WTC11 (cell line): ENCODE results near the gene ANAPC16. TPM values are rescaled to one million over a fixed set of nuclear protein-coding genes. Genes with fewer than 3 reads are reported as not detected.
A peak's percentile ranks its signal among the peaks of the same experiment; 100 is the strongest.

Experiments used
- ATAC-seq: fragments of 200-7000 bp; cut with Tn5 transposase; 2 replicates; pipeline ENCODE4 v1.10.0; 2021; ENCODE audit warnings: mild to moderate bottlenecking, moderate library complexity
- CTCF ChIA-PET: fragments of 300-600 bp; sonication (Branson Sonifier 250); formaldehyde crosslinking; loops from one replicate; lab custom pipeline; 2021; ENCODE audit warnings: antibody characterized with exemption; lab: Charles Lee
- POLR2A ChIA-PET: fragments of 350-600 bp; sonication (Branson Sonifier 250); formaldehyde crosslinking; loops from one replicate; lab custom pipeline; 2021; ENCODE audit warnings: antibody characterized with exemption; lab: Charles Lee
- DNase-seq: peaks from one replicate; pipeline ENCODE4 v3.0.0; 2021; ENCODE audit warnings: low spot score
- H3K27ac Mint-ChIP-seq: 2 replicates; pipeline ENCODE4 v1.8.0; 2021; ENCODE audit warnings: mixed read lengths
- H3K27me3 Mint-ChIP-seq: 2 replicates; pipeline ENCODE4 v1.8.0; 2021; ENCODE audit warnings: low read depth, mild to moderate bottlenecking, moderate library complexity, mixed read lengths
- H3K36me3 Mint-ChIP-seq: 2 replicates; pipeline ENCODE4 v1.8.0; 2021; ENCODE audit warnings: mixed read lengths
- H3K4me1 Mint-ChIP-seq: 2 replicates; pipeline ENCODE4 v1.8.0; 2022; ENCODE audit warnings: mixed read lengths
- H3K4me3 Mint-ChIP-seq: 2 replicates; pipeline ENCODE4 v1.8.0; 2021; ENCODE audit warnings: mild to moderate bottlenecking, moderate library complexity, mixed read lengths
- H3K9me3 Mint-ChIP-seq: 2 replicates; pipeline ENCODE4 v1.8.0; 2021; ENCODE audit warnings: mixed read lengths
- ATF1 ChIP-seq: sonication (generic); formaldehyde crosslinking; IDR thresholded peaks from 2 replicates; pipeline ENCODE4 v1.8.1; 2023; ENCODE audit warnings: mild to moderate bottlenecking, moderate library complexity, missing genetic modification reagents
- ATF3 ChIP-seq: sonication (generic); formaldehyde crosslinking; conservative IDR thresholded peaks from 2 replicates; pipeline ENCODE4 v1.8.1; 2022; ENCODE audit warnings: mild to moderate bottlenecking, missing genetic modification reagents
- ESRRA ChIP-seq: sonication (generic); formaldehyde crosslinking; IDR thresholded peaks from 2 replicates; pipeline ENCODE4 v1.8.1; 2022; ENCODE audit warnings: mild to moderate bottlenecking, missing genetic modification reagents, borderline replicate concordance
- GRHL2 ChIP-seq: fragments of 250-450 bp; sonication (Bioruptor Pico); IDR thresholded peaks from 2 replicates; pipeline ENCODE4 v1.8.0; 2022; ENCODE audit warnings: mild to moderate bottlenecking, moderate library complexity; ENCODE audit not compliant: insufficient replicate concordance, severe bottlenecking
- JAZF1 ChIP-seq: fragments of 250-450 bp; sonication (Bioruptor Pico); IDR thresholded peaks from 2 replicates; pipeline ENCODE4 v1.9.0; 2021; ENCODE audit warnings: moderate library complexity, mild to moderate bottlenecking, inconsistent platforms
- KAT7 ChIP-seq: sonication (generic); formaldehyde crosslinking; IDR thresholded peaks from 2 replicates; pipeline ENCODE4 v1.8.1; 2023; ENCODE audit warnings: missing genetic modification reagents, mild to moderate bottlenecking, borderline replicate concordance
- MYBL2 ChIP-seq: sonication (generic); formaldehyde crosslinking; IDR thresholded peaks from 2 replicates; pipeline ENCODE4 v1.8.1; 2023; ENCODE audit warnings: mild to moderate bottlenecking, moderate library complexity, missing genetic modification reagents
- PRRX2 ChIP-seq: fragments of 250-450 bp; sonication (Bioruptor Pico); IDR thresholded peaks from 2 replicates; pipeline ENCODE4 v1.8.0; 2021; ENCODE audit warnings: mild to moderate bottlenecking
- SMAD3 ChIP-seq: sonication (generic); formaldehyde crosslinking; IDR thresholded peaks from 2 replicates; pipeline ENCODE4 v1.8.0; 2022; ENCODE audit warnings: missing genetic modification reagents, mild to moderate bottlenecking, borderline replicate concordance
- TEAD1 ChIP-seq: sonication (generic); formaldehyde crosslinking; IDR thresholded peaks from 2 replicates; pipeline ENCODE4 v1.8.0; 2022; ENCODE audit warnings: mild to moderate bottlenecking, missing genetic modification reagents
- ZNF512 ChIP-seq: sonication (generic); formaldehyde crosslinking; IDR thresholded peaks from 2 replicates; pipeline ENCODE4 v1.8.1; 2022; ENCODE audit warnings: missing genetic modification reagents, borderline replicate concordance
- total RNA-seq: library from RNA; stranded (reverse); gene quantifications from 3 replicates; pipeline ENCODE4 v1.2.3, GENCODE V29; 2021
- TF ChIP-seq, protein P1 (sequence below): sonication (generic); formaldehyde crosslinking; IDR thresholded peaks from 2 replicates; pipeline ENCODE4 v1.8.1; 2022; ENCODE audit warnings: low read depth, mild to moderate bottlenecking, moderate library complexity, missing genetic modification reagents, borderline replicate concordance
- TF ChIP-seq, protein P2 (sequence below): sonication (generic); formaldehyde crosslinking; IDR thresholded peaks from 2 replicates; pipeline ENCODE4 v1.8.1; 2022; ENCODE audit warnings: low read depth, missing genetic modification reagents, borderline replicate concordance
- TF ChIP-seq, protein P3 (sequence below): sonication (generic); formaldehyde crosslinking; IDR thresholded peaks from 2 replicates; pipeline ENCODE4 v1.8.0; 2022; ENCODE audit warnings: mild to moderate bottlenecking, missing genetic modification reagents
- TF ChIP-seq, protein P4 (sequence below): fragments of 250-450 bp; sonication (Bioruptor Pico); IDR thresholded peaks from 2 replicates; pipeline ENCODE4 v1.8.0; 2021; ENCODE audit warnings: mild to moderate bottlenecking
- TF ChIP-seq, protein P5 (sequence below): fragments of 250-450 bp; sonication (Bioruptor Pico); IDR thresholded peaks from 2 replicates; pipeline ENCODE4 v1.9.0; 2021; ENCODE audit warnings: moderate library complexity, mild to moderate bottlenecking, inconsistent platforms, borderline replicate concordance

Gene ANAPC16
- total RNA-seq, 1 experiment from 2014 or later: 52.3 TPM

DNA sequence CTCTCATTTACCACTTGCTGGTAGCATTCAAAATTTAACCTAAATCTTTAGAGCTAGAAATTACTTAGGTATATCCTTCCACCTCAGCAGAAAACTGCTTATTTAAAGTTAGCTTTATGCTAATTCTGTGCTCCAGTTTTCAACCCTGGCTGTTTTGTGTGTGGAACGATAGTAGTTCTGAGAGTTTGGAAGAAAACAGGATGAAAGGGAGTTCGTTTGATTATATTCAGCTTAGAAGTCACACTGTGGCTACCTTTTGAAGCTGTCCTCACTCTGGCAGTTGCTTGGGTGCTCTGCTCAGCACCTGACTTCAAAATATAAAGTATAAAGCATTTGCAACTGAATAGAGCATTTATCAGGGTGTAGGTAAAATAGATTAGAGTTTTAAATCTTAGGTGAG, 2.9 kb downstream of the ANAPC16 start:
- peaks cover 23% of the 10 kb centered on the region for H3K4me1 Mint-ChIP-seq
- no peak for DNase-seq
- ChIA-PET POLR2A (interaction anchor here (1.1 kb wide), 1 partner anchor 54 kb away, joined by 3 read pairs; no protein-coding TSS in a partner anchor), CTCF (interaction anchor here (0.9 to 1.2 kb wide), 2 partner anchors 11 to 93 kb away, joined by 3 to 4 read pairs; no protein-coding TSS in a partner anchor)
- H3K9me3 Mint-ChIP-seq: no peaks in the 10 kb centered on the region
- H3K36me3 Mint-ChIP-seq: peaks cover 4% of the 10 kb centered on the region
- no peak for TF ChIP-seq GRHL2 (CRISPR knock-in tag)
- no peak for TF ChIP-seq ATF1 (CRISPR knock-in tag)
- TF ChIP-seq, protein P1, sequence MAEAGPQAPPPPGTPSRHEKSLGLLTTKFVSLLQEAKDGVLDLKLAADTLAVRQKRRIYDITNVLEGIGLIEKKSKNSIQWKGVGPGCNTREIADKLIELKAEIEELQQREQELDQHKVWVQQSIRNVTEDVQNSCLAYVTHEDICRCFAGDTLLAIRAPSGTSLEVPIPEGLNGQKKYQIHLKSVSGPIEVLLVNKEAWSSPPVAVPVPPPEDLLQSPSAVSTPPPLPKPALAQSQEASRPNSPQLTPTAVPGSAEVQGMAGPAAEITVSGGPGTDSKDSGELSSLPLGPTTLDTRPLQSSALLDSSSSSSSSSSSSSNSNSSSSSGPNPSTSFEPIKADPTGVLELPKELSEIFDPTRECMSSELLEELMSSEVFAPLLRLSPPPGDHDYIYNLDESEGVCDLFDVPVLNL (CRISPR knock-in tag): no peak
- TF ChIP-seq, protein P2, sequence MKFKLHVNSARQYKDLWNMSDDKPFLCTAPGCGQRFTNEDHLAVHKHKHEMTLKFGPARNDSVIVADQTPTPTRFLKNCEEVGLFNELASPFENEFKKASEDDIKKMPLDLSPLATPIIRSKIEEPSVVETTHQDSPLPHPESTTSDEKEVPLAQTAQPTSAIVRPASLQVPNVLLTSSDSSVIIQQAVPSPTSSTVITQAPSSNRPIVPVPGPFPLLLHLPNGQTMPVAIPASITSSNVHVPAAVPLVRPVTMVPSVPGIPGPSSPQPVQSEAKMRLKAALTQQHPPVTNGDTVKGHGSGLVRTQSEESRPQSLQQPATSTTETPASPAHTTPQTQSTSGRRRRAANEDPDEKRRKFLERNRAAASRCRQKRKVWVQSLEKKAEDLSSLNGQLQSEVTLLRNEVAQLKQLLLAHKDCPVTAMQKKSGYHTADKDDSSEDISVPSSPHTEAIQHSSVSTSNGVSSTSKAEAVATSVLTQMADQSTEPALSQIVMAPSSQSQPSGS (CRISPR knock-in tag): no peak
- TF ChIP-seq ESRRA (CRISPR knock-in tag): no peak
- TF ChIP-seq, protein P3, sequence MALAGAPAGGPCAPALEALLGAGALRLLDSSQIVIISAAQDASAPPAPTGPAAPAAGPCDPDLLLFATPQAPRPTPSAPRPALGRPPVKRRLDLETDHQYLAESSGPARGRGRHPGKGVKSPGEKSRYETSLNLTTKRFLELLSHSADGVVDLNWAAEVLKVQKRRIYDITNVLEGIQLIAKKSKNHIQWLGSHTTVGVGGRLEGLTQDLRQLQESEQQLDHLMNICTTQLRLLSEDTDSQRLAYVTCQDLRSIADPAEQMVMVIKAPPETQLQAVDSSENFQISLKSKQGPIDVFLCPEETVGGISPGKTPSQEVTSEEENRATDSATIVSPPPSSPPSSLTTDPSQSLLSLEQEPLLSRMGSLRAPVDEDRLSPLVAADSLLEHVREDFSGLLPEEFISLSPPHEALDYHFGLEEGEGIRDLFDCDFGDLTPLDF (CRISPR knock-in tag): no peak
- TF ChIP-seq ZNF512: no peak
- TF ChIP-seq MYBL2 (CRISPR knock-in tag): no peak
- TF ChIP-seq ATF3 (CRISPR knock-in tag): no peak
- no peak for TF ChIP-seq TEAD1 (CRISPR knock-in tag)
- TF ChIP-seq, protein P4, sequence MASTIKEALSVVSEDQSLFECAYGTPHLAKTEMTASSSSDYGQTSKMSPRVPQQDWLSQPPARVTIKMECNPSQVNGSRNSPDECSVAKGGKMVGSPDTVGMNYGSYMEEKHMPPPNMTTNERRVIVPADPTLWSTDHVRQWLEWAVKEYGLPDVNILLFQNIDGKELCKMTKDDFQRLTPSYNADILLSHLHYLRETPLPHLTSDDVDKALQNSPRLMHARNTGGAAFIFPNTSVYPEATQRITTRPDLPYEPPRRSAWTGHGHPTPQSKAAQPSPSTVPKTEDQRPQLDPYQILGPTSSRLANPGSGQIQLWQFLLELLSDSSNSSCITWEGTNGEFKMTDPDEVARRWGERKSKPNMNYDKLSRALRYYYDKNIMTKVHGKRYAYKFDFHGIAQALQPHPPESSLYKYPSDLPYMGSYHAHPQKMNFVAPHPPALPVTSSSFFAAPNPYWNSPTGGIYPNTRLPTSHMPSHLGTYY: no peak
- no peak for TF ChIP-seq KAT7 (CRISPR knock-in tag)
- ATAC-seq: no peak
- H3K4me3 Mint-ChIP-seq: no peak overlapping the region
- no peaks in the 10 kb centered on the region; the same call in 1 of the 2 replicates for H3K27me3 Mint-ChIP-seq
- peak overlapping the region; percentile 22 for H3K27ac Mint-ChIP-seq

- Mint-ChIP-seq H3K27me3 (no peaks in the 10 kb centered on the region; the same call in 1 of the 2 replicates), H3K4me3 (no peak overlapping the region), H3K4me1 (peaks cover 23% of the 10 kb centered on the region), H3K36me3 (peaks cover 7% of the 10 kb centered on the region), H3K9me3 (no peaks in the 10 kb centered on the region), H3K27ac (peak overlapping the region; percentile 22)
- no peak for ATAC-seq
- TF ChIP-seq SMAD3 (CRISPR knock-in tag) (no peak), JAZF1 (CRISPR knock-in tag) (no peak), PRRX2 (CRISPR knock-in tag) (no peak)
- TF ChIP-seq, protein P5, sequence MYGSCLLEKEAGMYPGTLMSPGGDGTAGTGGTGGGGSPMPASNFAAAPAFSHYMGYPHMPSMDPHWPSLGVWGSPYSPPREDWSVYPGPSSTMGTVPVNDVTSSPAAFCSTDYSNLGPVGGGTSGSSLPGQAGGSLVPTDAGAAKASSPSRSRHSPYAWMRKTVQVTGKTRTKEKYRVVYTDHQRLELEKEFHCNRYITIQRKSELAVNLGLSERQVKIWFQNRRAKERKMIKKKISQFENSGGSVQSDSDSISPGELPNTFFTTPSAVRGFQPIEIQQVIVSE (CRISPR knock-in tag): no peak
- POLR2A ChIA-PET: interaction anchor here (1.1 kb wide), 1 partner anchor 54 kb away, joined by 3 read pairs; no protein-coding TSS in a partner anchor
- CTCF ChIA-PET: interaction anchor here (0.7 to 1.2 kb wide), 4 partner anchors 10 to 392 kb away, joined by 3 to 5 read pairs (median 4); no protein-coding TSS in a partner anchor
- no peak for DNase-seq
Measured at GRCh38 chr10:72219235-72219814, 3.5 kb downstream of the ANAPC16 start.
